ENCODE measurements around the gene SPSB3. TPM values are rescaled to one million over a fixed set of nuclear protein-coding genes. Genes with fewer than 3 reads are reported as not detected.

The SPSB3 gene
- total and polyA plus RNA-seq, 9 of the 15 experiments (the other 6 are each of a cell fraction or from before 2014, with no cell fraction given): 0.39 to 37.4 (median 7.1) TPM

DNA sequence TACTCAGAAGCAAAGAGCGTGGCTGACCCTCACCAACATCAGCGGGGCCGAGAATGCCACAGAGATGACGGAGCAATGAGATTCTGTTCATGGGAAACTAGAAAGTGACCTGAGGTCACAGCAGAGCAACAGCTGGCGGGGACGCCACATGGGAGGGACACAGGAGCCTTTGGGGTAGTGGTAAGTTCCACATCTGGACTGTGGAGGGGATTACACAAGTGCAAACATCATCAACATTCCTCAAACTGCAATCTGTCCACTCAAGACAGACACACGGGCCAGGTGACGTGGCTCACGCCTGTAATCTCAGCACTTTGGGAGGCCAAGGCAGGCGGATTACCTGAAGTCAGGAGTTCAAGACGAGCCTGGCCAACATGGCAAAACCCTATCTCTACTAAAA, 33.1 kb upstream of the SPSB3 start:
- DNase-seq (ENCODE audit: extremely low read depth in 1 of 4, low spot score in 3 of 4) (no peak), ATAC-seq (no peak), FAIRE-seq (no peak)
- H4K20me1 ChIP-seq (replicated peaks; ENCODE audit: control insufficient read depth, insufficient read depth, low read length): no peaks in the 10 kb centered on the region
- POLR2A ChIA-PET: no interaction called here
- TF ChIP-seq TCF7 (IDR thresholded peaks at IDR 0.05; ENCODE audit: borderline replicate concordance): no peak
- TF ChIP-seq, protein P1, sequence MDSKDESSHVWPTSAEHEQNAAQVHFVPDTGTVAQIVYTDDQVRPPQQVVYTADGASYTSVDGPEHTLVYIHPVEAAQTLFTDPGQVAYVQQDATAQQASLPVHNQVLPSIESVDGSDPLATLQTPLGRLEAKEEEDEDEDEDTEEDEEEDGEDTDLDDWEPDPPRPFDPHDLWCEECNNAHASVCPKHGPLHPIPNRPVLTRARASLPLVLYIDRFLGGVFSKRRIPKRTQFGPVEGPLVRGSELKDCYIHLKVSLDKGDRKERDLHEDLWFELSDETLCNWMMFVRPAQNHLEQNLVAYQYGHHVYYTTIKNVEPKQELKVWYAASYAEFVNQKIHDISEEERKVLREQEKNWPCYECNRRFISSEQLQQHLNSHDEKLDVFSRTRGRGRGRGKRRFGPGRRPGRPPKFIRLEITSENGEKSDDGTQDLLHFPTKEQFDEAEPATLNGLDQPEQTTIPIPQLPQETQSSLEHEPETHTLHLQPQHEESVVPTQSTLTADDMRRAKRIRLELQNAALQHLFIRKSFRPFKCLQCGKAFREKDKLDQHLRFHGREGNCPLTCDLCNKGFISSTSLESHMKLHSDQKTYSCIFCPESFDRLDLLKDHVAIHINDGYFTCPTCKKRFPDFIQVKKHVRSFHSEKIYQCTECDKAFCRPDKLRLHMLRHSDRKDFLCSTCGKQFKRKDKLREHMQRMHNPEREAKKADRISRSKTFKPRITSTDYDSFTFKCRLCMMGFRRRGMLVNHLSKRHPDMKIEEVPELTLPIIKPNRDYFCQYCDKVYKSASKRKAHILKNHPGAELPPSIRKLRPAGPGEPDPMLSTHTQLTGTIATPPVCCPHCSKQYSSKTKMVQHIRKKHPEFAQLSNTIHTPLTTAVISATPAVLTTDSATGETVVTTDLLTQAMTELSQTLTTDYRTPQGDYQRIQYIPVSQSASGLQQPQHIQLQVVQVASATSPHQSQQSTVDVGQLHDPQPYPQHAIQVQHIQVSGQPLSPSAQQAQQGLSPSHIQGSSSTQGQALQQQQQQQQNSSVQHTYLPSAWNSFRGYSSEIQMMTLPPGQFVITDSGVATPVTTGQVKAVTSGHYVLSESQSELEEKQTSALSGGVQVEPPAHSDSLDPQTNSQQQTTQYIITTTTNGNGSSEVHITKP (IDR thresholded peaks at IDR 0.05; ENCODE audit: partially characterized antibody): peak; percentile 12
- no peak for TF ChIP-seq FOXP1 (CRISPR knock-in tag; IDR thresholded peaks at IDR 0.05)
- in situ Hi-C loops (cut with MboI): no loop called here
- H3K4me3 ChIP-seq: no peak overlapping the region
- H3K9me1 ChIP-seq (ENCODE audit: control insufficient read depth, insufficient read depth, low read length): no peaks in the 10 kb centered on the region
- H2AFZ ChIP-seq (ENCODE audit: low read depth, low read length): no peak overlapping the region
- no TSS peak for BruUV-seq (replicated peaks)
- H3K27me3 ChIP-seq (ENCODE audit: control insufficient read depth in 2 of 2, insufficient read depth in 2 of 2, low read length in 2 of 2): no peaks in the 10 kb centered on the region
- no peak overlapping the region for H3K9ac ChIP-seq (ENCODE audit: insufficient read depth in 1 of 2, low read depth in 2 of 2, low read length in 2 of 2)
- no peaks in the 10 kb centered on the region for H3K9me3 ChIP-seq (replicated peaks; ENCODE audit: control insufficient read depth, insufficient read depth, low read depth, low read length)
- H3K4me1 ChIP-seq (replicated peaks in 1 of 2; ENCODE audit: control insufficient read depth in 2 of 2, insufficient read depth in 2 of 2, low read length in 2 of 2): peaks cover 0 to 47% of the 10 kb centered on the region in 2 experiments; a peak in 3 of 5 replicates
- no peak overlapping the region for H3K4me2 ChIP-seq (ENCODE audit: insufficient read depth, low read length)
- H3K79me2 ChIP-seq (ENCODE audit: control insufficient read depth, insufficient read depth, low read length): no peaks in the 10 kb centered on the region
- H3K36me3 ChIP-seq (ENCODE audit: control insufficient read depth, insufficient read depth, low read length): peaks cover 3% of the 10 kb centered on the region; the same call in 1 of the 3 replicates
- intact Hi-C loops (cut with micrococcal nuclease): no loop called here
- 78% methylated on average over 11 of the region's 11 CpGs for WGBS (ENCODE audit: insufficient coverage, low coverage, missing lambda C conversion rate)
- CTCF ChIA-PET (ENCODE audit: low intra/inter-chr PET ratio): no interaction called here
- no peak overlapping the region for H3K27ac ChIP-seq (ENCODE audit: extremely low read depth, low read depth, low read length)

Measured in K562 (cell line).